SK-N-MC (cell line): ENCODE results near the gene ITPKB.

Experiments used
- DNase-seq: peaks from one replicate; pipeline ENCODE4 v3.0.0-alpha.2; 2011; ENCODE audit warnings: low read depth, low spot score
- H3K27ac ChIP-seq: fragments of 200-600 bp; sonication (generic); 2 replicates; pipeline ENCODE4 v1.5.1; 2016; ENCODE audit warnings: mixed run types
- H3K36me3 ChIP-seq: fragments of 200-600 bp; sonication (generic); 2 replicates; pipeline ENCODE4 v1.6.1; 2017; ENCODE audit warnings: antibody characterized with exemption, low read length, mixed read lengths; ENCODE audit not compliant: insufficient read depth
- H3K4me3 ChIP-seq: fragments of 200-600 bp; sonication (generic); 2 replicates; pipeline ENCODE4 v1.5.1; 2016
- H3K9ac ChIP-seq: fragments of 200-600 bp; sonication (generic); 2 replicates; pipeline ENCODE4 v1.8.0; 2017; ENCODE audit warnings: mixed run types, mixed read lengths; ENCODE audit not compliant: insufficient read length
- H3K9me3 ChIP-seq: fragments of 200-600 bp; sonication (generic); 2 replicates; pipeline ENCODE4 v1.6.1; 2017; ENCODE audit warnings: low read depth, mild to moderate bottlenecking, antibody characterized with exemption, low read length, moderate library complexity, mixed read lengths
- EZH2 ChIP-seq: fragments of 200-600 bp; sonication (generic); IDR thresholded peaks from one replicate; pipeline ENCODE4 v1.6.1; 2017; ENCODE audit warnings: antibody characterized with exemption
- FOXP2 ChIP-seq: optimal IDR thresholded peaks from 2 replicates; pipeline ENCODE3; 2011; ENCODE audit warnings: mild to moderate bottlenecking, moderate library complexity; ENCODE audit not compliant: insufficient read depth; ENCODE audit errors: extremely low read length, control extremely low read depth
- POLR2AphosphoS5 ChIP-seq: IDR thresholded peaks from 2 replicates; pipeline ENCODE4 v1.6.1; 2012; ENCODE audit warnings: mild to moderate bottlenecking, low read depth, low read length, borderline replicate concordance

Gene ITPKB

DNA sequence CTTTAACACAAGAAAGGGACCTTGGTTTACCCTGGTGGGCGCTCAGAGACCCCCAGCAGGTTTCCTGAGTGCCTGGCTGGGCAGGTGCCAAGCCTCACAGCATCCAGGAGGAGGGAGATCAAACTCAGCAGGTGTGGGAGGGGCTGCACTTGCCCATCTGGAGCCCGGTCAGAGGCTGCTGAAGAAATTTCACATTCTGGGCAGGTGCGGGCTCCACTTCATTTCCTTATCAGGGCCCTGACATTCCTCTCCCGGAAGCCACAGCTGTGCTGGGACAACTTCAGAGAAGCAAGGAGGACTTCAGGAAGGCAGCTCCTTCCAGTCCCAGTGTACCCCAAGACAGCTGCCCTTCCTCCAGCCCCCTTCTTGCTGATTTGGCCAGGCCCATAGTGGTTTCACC, 82.9 kb downstream of the ITPKB start:
- Histone ChIP-seq H3K9me3 (no peaks in the 10 kb centered on the region), H3K4me3 (no peak overlapping the region), H3K9ac (no peak overlapping the region), H3K27ac (no peak overlapping the region), H3K36me3 (no peaks in the 10 kb centered on the region)
- no peak for DNase-seq
- TF ChIP-seq FOXP2 (no peak), POLR2AphosphoS5 (no peak), EZH2 (no peak)

DNA sequence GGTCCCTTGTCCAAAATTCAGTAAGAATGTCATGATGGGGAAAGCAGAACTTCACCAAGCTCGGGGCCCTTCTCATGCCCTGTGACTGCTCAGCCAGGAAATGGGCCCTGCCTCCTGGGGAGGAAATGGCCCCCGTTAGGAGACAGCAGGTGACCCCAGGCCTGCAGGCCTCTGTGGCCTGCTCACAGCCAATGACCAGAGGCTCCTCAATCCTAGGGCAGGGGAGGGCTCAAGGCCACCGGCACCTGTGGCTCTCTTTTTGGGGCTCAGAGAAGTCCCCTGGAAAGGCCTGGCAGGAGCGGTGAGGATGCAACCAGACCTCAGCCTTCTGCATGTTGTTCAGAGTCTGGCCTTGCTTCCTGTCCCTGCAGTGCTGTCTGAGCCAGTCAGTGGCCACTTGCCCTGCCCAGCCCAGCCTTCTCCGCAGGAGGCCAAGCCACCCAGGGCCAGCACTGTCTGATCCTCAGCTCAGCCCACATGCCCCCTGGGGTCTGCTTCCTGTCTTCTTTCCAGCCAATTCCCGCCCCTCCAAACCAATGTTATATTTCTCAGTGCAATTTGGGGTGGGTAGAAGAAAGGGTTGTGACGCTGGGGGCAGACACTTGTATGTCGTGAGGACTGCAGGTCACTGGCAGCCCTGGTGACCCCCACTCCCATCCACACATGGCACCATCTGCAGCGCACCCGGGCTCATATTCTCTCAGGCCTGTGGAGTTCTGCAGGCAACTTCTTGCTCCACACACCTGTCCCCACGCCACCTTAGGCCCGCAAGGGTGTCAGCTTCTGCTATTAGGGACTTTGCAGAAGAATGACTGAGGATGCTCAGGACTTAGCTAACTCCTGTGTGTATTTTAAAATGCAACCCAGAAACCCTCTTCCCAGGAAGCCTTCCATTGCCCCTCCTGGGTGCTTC, 83.6 kb downstream of the ITPKB start:
- no peaks in the 10 kb centered on the region for H3K9me3 ChIP-seq
- H3K27ac ChIP-seq, result no peak overlapping the region
- no peak overlapping the region for H3K4me3 ChIP-seq
- H3K36me3 ChIP-seq, result no peaks in the 10 kb centered on the region
- no peak overlapping the region for H3K9ac ChIP-seq
- no peak for DNase-seq
- TF ChIP-seq FOXP2 (no peak), POLR2AphosphoS5 (no peak), EZH2 (no peak)

DNA sequence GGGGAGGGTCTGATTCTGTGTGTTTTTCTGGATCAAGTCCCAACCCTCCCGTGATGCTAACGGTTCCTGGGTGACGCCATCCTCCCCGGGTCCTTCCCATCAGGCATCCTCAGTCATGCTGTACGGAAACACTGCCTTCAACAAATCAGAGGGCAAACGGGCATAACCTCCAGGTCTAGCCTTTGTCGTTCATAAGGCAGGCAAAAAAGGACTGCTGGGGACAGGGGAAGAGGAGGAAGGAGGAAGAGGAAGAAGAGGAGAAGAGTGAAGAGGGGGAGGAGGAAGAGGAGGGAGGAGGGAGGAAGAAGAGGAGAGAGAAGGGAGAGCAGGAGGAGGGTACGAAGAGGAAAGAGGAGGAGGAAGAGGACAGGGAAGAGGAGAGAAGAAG, 84.4 kb downstream of the ITPKB start:
- H3K4me3 ChIP-seq, result no peak overlapping the region
- no peak for DNase-seq
- H3K36me3 ChIP-seq, result no peaks in the 10 kb centered on the region
- H3K27ac ChIP-seq, result 0 out of 2 replicates have a peak overlapping the region, but pooled peaks have one; percentile 19
- TF ChIP-seq POLR2AphosphoS5 (no peak), EZH2 (no peak), FOXP2 (no peak)
- H3K9me3 ChIP-seq, result no peaks in the 10 kb centered on the region
- no peak overlapping the region for H3K9ac ChIP-seq

DNA sequence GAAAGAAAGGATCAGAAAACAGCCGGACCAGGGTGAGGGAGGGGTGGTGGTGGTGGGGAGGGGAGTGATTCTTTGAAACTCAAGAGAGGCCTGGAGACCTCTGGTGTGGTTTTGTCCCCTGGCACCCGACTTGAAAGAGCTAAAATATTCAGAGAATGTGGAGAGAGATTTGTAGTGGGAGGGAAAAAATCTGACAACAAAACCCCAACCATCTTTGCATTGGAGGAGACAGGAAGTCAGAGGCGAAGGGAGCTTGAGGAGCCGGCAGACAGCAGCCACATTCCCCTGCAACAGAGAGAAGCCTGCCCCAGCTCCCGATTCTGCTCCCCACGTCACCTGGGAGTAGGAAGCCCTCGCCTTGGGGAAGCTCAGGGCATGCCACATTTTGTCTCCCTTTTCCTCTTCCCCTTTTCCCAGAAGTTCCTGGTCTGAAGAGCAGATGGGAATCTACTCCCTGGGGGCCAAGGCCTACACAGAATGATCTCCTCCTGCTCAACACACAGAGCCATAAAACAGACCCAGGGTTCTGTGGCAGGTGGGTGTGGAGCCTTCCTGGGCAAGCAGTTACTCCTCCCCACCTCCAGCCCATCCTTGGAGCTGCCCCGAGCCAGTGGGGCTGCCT, 84.9 kb downstream of the ITPKB start:
- no peak for TF ChIP-seq EZH2
- TF ChIP-seq POLR2AphosphoS5, result no peak
- no peak for TF ChIP-seq FOXP2
- H3K36me3 ChIP-seq, result no peaks in the 10 kb centered on the region
- no peak overlapping the region for H3K9ac ChIP-seq
- H3K27ac ChIP-seq, result no peak overlapping the region
- no peak for DNase-seq
- H3K4me3 ChIP-seq, result no peak overlapping the region
- H3K9me3 ChIP-seq, result no peaks in the 10 kb centered on the region

DNA sequence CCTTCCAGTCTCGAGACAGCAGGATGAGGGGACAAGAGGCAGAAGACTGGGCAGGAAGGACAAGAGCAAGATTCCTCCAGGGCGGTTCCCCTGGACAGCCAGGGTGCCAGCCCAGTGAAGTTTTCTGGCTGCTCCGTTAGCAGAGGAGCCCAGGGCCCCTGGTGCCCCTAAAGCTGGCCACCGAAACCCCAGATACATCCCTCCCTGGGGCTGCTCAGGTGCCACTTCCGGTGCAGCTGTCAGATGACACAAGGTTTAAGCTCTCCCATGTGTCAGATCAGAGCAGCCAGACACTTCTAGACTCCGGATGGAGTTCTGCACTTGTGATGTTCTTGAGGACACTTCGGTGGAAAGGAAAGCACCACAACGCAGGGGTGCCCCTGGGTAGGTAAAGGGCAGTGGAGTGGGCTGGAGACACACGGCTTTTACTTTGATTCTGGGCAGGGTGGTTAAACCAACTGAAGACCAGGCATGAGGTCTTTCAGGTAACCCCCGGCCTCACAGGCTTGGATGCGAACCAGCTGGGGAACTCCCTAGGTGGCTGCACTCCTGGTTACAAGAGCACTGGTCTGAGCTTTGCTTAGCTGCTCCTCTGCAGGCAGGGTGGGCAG, 85.7 kb downstream of the ITPKB start:
- no peak for DNase-seq
- TF ChIP-seq EZH2 (no peak), POLR2AphosphoS5 (no peak), FOXP2 (no peak)
- no peaks in the 10 kb centered on the region for H3K36me3 ChIP-seq
- no peaks in the 10 kb centered on the region for H3K9me3 ChIP-seq
- H3K9ac ChIP-seq, result no peak overlapping the region
- no peak overlapping the region for H3K27ac ChIP-seq
- H3K4me3 ChIP-seq, result no peak overlapping the region

GRCh38 chr1:226652613-226653012, 86.5 kb downstream of the ITPKB start:
- Histone ChIP-seq H3K4me3 (no peak overlapping the region), H3K9me3 (no peaks in the 10 kb centered on the region), H3K36me3 (no peaks in the 10 kb centered on the region; the same call in 1 of the 2 replicates), H3K9ac (no peak overlapping the region), H3K27ac (no peak overlapping the region)
- TF ChIP-seq POLR2AphosphoS5 (no peak), EZH2 (no peak), FOXP2 (no peak)
- DNase-seq, result no peak

DNA sequence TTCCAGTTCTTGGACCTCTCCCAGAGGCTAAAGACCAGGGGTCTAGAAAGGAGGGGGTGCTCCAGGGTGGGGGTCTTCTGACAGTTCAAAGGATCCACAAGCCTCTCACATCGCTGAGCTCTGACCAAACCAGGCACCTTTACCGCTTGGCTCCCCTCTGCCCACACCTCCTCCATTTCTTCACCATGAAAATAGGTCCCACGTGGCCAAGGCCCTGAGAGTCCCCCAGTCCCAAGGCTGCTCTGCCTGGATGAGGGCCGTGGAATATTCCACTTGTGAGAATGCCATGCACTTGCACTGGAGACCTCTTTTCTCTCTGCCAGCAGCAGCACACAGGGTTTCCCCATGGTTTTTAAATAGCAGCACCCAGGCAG, 87.4 kb downstream of the ITPKB start:
- TF ChIP-seq FOXP2 (no peak), EZH2 (no peak), POLR2AphosphoS5 (no peak)
- DNase-seq, result no peak
- no peak overlapping the region for H3K9ac ChIP-seq
- H3K36me3 ChIP-seq, result no peaks in the 10 kb centered on the region; the same call in 1 of the 2 replicates
- no peak overlapping the region for H3K4me3 ChIP-seq
- no peaks in the 10 kb centered on the region for H3K9me3 ChIP-seq
- H3K27ac ChIP-seq, result no peak overlapping the region

- Histone ChIP-seq H3K27ac (no peak overlapping the region), H3K36me3 (no peaks in the 10 kb centered on the region; the same call in 1 of the 2 replicates)
- TF ChIP-seq POLR2AphosphoS5, result no peak
- no peak for TF ChIP-seq FOXP2
- no peak for TF ChIP-seq EZH2
Measured at GRCh38 chr1:226651041-226651731, 87.9 kb downstream of the ITPKB start.

More at GRCh38 chr1:226651041-226651731, 87.9 kb downstream of the ITPKB start:
- H3K9ac ChIP-seq, result no peak overlapping the region
- no peak for DNase-seq
- no peak overlapping the region for H3K4me3 ChIP-seq
- H3K9me3 ChIP-seq, result no peaks in the 10 kb centered on the region
